ENCODE data around the gene MED27.

DNA sequence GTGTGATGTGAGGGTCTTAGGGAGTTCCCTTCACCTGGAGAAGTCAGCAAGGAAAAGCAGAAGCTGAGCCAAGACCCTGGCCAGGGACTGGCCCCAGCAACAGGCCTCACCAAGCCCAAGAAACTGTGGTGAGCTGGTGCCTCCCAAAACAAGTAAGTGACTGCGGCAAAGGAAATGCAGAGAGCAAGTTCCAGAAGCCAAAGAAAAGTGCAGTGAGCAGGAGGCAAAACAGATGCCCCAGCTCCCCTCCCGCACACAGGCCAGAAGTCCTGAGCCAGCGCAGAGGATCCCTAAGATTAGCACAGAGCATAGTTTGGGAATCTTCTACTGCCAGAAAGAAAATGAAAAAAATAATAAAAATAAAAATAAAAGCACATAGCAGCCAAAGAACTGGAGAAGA, 13.2 kb downstream of the MED27 start:
- no peak for TF ChIP-seq KLF9 (tag by site-specific recombination; IDR thresholded peaks at IDR 0.05; ENCODE audit: low read depth)
- TF ChIP-seq YY1 (tag by site-specific recombination; IDR thresholded peaks at IDR 0.05), result no peak
- TF ChIP-seq, protein P1, sequence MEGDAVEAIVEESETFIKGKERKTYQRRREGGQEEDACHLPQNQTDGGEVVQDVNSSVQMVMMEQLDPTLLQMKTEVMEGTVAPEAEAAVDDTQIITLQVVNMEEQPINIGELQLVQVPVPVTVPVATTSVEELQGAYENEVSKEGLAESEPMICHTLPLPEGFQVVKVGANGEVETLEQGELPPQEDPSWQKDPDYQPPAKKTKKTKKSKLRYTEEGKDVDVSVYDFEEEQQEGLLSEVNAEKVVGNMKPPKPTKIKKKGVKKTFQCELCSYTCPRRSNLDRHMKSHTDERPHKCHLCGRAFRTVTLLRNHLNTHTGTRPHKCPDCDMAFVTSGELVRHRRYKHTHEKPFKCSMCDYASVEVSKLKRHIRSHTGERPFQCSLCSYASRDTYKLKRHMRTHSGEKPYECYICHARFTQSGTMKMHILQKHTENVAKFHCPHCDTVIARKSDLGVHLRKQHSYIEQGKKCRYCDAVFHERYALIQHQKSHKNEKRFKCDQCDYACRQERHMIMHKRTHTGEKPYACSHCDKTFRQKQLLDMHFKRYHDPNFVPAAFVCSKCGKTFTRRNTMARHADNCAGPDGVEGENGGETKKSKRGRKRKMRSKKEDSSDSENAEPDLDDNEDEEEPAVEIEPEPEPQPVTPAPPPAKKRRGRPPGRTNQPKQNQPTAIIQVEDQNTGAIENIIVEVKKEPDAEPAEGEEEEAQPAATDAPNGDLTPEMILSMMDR (tag by site-specific recombination; IDR thresholded peaks at IDR 0.05), result no peak
- no peak for TF ChIP-seq ZSCAN18 (tag by site-specific recombination; IDR thresholded peaks at IDR 0.05)
- TF ChIP-seq, protein P2, sequence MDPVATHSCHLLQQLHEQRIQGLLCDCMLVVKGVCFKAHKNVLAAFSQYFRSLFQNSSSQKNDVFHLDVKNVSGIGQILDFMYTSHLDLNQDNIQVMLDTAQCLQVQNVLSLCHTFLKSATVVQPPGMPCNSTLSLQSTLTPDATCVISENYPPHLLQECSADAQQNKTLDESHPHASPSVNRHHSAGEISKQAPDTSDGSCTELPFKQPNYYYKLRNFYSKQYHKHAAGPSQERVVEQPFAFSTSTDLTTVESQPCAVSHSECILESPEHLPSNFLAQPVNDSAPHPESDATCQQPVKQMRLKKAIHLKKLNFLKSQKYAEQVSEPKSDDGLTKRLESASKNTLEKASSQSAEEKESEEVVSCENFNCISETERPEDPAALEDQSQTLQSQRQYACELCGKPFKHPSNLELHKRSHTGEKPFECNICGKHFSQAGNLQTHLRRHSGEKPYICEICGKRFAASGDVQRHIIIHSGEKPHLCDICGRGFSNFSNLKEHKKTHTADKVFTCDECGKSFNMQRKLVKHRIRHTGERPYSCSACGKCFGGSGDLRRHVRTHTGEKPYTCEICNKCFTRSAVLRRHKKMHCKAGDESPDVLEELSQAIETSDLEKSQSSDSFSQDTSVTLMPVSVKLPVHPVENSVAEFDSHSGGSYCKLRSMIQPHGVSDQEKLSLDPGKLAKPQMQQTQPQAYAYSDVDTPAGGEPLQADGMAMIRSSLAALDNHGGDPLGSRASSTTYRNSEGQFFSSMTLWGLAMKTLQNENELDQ (tag by site-specific recombination; IDR thresholded peaks at IDR 0.05; ENCODE audit: low read depth), result no peak
- TF ChIP-seq ZNF558 (tag by site-specific recombination; IDR thresholded peaks at IDR 0.05), result no peak
- TF ChIP-seq, protein P3, sequence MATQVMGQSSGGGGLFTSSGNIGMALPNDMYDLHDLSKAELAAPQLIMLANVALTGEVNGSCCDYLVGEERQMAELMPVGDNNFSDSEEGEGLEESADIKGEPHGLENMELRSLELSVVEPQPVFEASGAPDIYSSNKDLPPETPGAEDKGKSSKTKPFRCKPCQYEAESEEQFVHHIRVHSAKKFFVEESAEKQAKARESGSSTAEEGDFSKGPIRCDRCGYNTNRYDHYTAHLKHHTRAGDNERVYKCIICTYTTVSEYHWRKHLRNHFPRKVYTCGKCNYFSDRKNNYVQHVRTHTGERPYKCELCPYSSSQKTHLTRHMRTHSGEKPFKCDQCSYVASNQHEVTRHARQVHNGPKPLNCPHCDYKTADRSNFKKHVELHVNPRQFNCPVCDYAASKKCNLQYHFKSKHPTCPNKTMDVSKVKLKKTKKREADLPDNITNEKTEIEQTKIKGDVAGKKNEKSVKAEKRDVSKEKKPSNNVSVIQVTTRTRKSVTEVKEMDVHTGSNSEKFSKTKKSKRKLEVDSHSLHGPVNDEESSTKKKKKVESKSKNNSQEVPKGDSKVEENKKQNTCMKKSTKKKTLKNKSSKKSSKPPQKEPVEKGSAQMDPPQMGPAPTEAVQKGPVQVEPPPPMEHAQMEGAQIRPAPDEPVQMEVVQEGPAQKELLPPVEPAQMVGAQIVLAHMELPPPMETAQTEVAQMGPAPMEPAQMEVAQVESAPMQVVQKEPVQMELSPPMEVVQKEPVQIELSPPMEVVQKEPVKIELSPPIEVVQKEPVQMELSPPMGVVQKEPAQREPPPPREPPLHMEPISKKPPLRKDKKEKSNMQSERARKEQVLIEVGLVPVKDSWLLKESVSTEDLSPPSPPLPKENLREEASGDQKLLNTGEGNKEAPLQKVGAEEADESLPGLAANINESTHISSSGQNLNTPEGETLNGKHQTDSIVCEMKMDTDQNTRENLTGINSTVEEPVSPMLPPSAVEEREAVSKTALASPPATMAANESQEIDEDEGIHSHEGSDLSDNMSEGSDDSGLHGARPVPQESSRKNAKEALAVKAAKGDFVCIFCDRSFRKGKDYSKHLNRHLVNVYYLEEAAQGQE (tag by site-specific recombination; IDR thresholded peaks at IDR 0.05), result no peak
- TF ChIP-seq, protein P4, sequence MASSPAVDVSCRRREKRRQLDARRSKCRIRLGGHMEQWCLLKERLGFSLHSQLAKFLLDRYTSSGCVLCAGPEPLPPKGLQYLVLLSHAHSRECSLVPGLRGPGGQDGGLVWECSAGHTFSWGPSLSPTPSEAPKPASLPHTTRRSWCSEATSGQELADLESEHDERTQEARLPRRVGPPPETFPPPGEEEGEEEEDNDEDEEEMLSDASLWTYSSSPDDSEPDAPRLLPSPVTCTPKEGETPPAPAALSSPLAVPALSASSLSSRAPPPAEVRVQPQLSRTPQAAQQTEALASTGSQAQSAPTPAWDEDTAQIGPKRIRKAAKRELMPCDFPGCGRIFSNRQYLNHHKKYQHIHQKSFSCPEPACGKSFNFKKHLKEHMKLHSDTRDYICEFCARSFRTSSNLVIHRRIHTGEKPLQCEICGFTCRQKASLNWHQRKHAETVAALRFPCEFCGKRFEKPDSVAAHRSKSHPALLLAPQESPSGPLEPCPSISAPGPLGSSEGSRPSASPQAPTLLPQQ (tag by site-specific recombination; IDR thresholded peaks at IDR 0.05), result no peak

All from HEK293 (cell line).